ENCODE data around the gene TARM1.

GRCh38 chr19:54084410-54084809, 3.2 kb upstream of the TARM1 start:
- TF ChIP-seq YY1 (IDR thresholded peaks at IDR 0.05; ENCODE audit: insufficient read depth, insufficient read length) (no peak), ZNF274 (IDR thresholded peaks at IDR 0.05; ENCODE audit: low read depth, low read length) (no peak)

Measured in NT2/D1 (cell line).